Measurements from ENCODE around the gene ABCG1.

- TF ChIP-seq, protein P1, sequence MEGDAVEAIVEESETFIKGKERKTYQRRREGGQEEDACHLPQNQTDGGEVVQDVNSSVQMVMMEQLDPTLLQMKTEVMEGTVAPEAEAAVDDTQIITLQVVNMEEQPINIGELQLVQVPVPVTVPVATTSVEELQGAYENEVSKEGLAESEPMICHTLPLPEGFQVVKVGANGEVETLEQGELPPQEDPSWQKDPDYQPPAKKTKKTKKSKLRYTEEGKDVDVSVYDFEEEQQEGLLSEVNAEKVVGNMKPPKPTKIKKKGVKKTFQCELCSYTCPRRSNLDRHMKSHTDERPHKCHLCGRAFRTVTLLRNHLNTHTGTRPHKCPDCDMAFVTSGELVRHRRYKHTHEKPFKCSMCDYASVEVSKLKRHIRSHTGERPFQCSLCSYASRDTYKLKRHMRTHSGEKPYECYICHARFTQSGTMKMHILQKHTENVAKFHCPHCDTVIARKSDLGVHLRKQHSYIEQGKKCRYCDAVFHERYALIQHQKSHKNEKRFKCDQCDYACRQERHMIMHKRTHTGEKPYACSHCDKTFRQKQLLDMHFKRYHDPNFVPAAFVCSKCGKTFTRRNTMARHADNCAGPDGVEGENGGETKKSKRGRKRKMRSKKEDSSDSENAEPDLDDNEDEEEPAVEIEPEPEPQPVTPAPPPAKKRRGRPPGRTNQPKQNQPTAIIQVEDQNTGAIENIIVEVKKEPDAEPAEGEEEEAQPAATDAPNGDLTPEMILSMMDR (IDR thresholded peaks at IDR 0.05) = no peak
- no peak for TF ChIP-seq POLR2A (IDR thresholded peaks at IDR 0.05)
Observed at GRCh38 chr21:42236693-42237092, 17.8 kb downstream of the ABCG1 start.
